ENCODE results near the gene SLC29A3.

Gene SLC29A3

GRCh38 chr10:71325267-71325666 is 6.2 kb downstream of the SLC29A3 start:
- no peak for DNase-seq

DNA sequence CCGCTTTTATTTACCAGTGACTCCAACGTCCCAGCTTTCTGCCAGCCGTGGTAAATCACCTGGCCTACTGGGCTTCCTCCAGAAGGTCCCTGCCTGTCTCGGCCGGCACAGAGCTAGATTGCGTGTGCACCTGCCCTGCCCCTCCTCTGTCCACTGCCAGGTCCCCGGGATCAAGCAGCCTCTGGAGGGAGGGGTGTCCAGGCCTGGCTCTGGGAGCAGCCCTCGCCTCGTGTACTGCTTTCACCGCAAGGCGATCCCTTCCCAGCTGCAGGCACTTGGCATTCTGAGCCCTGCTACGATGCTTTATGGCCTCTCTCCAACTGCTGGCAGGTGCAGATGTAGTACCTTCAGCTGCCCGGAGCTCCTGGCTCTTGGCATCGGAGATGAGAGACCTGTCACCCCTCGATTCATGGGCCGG is 7.4 kb downstream of the SLC29A3 start:
- no peak for DNase-seq

GRCh38 chr10:71330789-71331404 is 11.8 kb downstream of the SLC29A3 start:
- no peak for DNase-seq

DNA sequence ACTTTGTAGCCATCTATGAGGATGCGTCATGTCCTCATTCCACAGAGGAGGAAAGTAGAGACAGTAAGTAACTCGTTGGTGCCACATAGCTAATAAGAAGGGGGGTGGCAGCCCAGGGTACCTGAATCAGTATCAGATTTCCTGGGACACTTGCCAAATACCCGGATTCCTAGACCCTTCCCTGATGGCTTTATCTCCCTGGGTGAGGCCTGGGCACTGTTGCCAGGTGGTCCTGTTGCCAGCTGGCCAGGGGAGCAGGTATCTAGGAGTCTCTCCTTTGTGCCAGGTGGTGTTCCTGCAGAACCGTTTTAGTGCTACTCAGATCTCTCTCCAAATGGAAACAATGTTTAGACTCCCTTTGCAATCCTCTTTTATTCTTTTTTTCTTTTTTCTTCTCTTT is 12.7 kb downstream of the SLC29A3 start:
- no peak for DNase-seq

DNA sequence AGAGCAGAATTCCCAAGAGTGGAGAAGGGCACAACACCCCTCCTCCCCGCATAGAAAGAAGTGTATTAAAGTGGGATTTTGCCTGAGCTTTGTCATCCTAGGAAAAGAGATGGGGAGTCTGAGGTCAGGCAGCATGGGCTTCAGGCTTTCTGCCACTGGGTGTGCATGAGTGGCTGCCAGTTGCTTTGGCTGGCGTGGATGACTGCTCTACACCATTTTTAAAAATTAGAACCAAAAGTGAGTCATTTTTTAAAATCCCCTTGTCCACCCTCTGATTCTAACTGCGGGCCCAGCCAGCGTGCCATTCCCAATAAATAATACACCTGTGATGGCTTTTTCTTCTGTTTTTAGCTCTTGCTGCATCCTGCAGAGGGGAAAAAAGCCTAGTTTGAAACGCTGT is 13.4 kb downstream of the SLC29A3 start:
- DNase-seq, result no peak

DNA sequence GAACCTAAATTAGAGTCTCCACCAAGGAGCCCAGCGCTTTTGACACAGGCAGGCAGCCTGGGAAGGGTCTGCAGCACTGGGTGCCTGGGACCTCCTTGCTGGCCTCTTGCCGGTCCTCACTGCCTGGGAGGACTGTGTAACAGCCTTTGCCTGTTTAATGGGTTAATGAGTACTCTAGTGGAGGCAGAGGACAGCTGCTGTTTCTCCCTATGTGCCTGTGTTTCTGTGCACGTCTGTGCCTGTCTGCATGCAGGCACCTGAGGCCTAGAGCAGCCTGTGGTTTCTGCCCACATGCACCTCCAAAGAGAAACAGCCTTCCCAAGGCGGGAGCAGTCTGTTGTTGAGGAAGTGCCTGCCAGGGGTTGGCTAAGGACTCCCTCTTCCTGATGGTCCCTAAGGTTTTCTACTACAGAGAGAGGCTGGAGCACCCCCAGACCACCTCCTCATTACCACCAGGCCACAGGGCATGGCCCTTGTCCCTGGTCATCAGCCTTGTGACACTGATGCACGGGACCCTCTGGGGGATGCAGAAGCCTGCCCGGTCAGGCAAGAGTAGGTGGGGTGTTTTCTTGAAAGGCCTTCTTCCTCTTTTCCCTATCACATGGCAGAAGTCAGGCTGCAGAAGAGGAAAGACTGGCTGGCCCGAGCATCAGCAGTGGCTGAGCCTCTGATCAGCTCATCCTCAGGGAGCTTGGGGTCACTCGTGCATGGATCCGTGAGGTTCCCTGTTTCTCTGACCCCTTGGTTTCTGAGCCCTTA is 14.2 kb downstream of the SLC29A3 start:
- DNase-seq, result no peak

DNA sequence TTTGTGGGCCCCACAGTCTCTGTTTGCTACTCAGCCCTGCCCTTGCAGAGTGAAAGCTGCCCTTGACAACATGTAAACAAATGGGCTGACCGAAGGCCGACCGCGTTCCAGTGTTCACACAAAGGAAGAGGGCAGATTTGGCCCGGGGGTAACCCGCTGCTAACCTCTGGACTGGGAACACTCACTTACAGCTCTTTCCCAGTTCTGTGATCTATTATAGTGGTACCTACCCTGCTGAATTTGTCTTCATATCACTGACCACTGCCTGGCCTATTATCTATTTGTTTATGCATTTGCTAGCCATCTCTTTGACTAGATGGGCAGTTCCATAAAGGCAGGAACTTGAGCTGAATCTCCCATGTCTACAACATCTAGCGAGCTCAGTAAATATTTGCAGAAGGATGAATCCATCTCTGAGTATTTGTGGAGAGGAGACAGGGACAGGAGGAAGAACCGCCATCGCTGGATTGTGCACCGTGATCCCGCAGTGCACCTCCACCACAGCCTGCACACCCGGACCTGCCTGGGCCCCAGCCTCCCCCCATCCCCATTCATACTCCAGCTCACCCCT is 15.2 kb downstream of the SLC29A3 start:
- DNase-seq, result no peak

- no peak for DNase-seq
Measured at GRCh38 chr10:71335173-71335708, 16.2 kb downstream of the SLC29A3 start.

DNA sequence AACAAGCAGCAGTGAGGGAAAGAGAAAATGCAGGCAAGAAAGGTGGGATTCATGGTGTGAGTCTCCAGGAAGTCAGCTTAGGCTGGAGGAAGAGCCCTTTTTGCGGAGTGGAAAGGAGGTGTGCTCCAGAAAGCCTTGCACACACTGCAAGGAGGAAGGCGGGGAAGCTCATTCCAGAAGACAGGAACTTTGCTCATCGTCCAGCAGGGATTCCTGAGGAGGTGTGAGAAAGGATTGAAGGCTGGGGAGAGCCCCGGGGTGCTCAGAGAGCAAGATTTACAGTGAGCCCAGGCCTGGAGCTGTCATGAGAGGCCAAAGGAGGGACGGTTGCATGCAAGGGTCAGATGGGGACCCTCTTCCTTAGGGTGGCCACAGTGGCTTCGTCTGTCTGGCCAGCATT is 17.6 kb downstream of the SLC29A3 start:
- DNase-seq, result no peak

- no peak for DNase-seq
Measured at GRCh38 chr10:71337219-71337701, 18.2 kb downstream of the SLC29A3 start.

GRCh38 chr10:71338728-71339495 is 19.9 kb downstream of the SLC29A3 start:
- no peak for DNase-seq

GRCh38 chr10:71339796-71340589 is 20.9 kb downstream of the SLC29A3 start:
- DNase-seq, result no peak

DNA sequence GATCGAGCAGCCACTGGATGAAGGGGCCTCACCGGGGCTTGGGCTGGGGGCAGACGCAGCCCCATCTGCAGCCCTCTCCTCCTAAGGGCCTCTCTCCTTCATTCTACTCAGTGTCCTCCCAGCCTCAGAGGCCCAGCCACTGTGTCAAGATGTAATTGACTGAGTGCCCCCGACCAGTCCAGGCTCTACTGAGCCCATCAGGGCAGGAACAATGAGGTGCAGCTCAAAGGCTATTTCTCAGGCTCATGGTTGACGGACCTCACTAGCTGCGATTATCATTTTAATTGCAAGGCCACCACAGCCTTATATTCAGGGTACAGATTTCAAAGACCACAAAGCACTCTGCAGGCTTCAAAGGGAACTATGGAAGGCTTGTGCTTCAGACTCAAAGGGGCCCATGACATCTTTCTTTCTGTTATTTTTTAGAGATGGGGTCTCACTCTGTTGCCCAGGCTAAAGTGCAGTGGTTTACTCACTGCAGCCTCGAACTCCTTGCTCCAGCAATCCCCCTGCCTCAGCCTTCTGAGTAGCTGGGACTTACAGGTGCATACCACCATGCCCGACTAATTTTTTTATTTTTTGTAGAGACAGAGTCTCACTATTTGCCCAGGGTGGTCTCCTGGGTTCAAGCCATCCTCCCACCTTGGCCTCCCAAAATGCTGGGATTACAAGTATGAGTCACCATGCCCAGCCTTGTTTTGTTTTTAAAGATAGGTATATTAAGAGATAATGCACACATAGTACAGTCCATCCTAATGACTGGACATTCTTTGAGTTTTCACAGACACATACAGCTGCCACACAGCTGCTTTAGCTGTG is 23.7 kb downstream of the SLC29A3 start:
- DNase-seq, result no peak

DNA sequence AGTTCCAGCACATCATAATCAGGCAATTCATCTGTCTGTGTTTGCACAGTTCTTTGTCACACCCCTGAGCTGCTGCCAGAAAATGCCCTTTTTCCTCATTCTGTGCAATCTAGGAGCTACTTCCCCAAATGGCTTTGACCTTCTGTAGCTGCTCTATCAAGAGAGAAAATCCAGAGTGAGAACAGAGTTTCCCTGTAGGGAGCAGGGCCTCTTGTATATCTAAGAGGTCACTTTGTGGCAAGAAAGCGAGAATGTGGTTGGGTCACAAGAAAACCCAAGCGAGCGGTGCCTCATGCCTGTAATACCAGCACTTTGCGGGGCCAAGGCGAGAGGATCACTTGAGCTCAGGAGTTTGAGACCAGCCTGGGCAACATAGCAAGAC is 24.3 kb downstream of the SLC29A3 start:
- no peak for DNase-seq

DNA sequence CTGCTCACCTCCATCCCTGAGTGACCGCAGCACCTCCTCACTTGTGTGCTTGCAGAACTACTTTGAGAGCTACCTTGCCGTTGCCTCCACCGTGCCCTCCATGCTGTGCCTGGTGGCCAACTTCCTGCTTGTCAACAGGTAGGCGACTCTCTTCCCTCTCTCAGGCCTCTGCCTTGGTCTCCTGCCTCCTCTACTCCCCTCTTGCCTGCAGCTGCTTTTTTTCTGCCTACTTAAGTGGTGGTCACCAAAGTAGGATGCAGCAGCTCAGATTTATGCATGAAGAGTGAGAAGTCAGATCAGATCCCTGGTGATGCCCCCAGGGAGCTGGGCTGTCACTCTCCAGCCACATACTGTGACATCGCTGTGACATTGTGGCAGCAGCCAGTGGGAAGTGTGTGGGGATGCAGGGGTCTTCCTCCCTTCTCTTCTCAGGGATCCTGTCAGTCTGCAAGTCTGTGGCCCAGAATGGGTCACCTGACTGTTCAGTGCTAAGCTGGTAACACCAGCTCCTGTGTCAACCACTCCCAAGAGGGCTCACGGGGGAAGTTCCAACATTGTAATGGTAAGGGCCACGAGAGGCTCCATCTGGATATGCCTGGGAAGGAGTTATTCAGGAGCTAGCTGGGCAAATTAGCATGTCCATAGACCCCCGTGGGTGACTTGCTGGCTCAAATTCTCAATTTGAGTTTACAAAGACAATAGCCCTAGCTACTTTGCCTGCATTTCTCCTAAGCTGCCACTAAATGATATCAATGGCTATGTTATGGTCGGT is 25.3 kb downstream of the SLC29A3 start:
- DNase-seq, result no peak

DNA sequence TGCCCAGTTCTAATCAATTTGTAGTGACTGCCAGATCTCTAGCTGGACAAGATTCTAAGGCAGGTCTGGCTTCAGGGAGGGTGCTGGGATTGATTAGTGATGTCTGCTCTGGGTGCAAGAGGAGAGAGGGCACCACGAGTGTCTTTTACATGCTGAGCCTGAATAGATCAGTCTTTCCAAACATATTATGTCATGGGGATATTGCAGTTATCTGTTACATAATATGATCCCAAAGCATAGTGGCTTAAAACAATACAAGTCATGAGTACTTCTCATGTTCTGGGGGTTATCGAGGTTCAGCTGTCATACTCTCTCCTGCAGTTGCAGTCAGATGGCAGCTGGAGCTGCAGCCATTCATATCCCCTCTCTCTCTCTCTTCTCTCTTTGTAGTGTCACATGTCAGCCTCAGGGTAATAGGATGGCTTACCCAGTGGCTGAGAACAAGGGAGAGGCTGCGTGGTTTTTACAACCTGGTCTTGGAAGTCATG is 26.0 kb downstream of the SLC29A3 start:
- DNase-seq, result no peak

DNA sequence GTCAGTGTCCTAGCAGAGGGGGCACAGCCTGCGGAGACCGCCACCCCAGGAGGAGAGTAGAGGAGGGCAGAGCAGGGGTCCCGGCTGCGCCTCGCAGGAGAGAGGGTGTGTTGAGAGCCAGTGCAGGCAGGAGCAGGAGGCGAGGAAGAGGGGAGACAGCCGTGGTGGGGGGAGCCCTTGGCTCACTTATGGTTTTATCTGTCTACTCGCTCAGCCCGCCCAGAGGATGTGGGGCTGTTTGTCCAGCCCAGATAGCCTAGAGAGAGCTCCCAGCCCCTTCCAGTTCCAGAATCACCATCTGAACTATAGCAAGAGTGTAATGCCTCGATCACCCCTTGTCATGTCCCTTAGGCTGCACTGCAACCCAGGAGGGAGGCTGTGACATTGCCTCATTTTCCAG is 26.6 kb downstream of the SLC29A3 start:
- no peak for DNase-seq

- DNase-seq, result no peak
Measured at GRCh38 chr10:71346731-71347130, 27.7 kb downstream of the SLC29A3 start.

DNA sequence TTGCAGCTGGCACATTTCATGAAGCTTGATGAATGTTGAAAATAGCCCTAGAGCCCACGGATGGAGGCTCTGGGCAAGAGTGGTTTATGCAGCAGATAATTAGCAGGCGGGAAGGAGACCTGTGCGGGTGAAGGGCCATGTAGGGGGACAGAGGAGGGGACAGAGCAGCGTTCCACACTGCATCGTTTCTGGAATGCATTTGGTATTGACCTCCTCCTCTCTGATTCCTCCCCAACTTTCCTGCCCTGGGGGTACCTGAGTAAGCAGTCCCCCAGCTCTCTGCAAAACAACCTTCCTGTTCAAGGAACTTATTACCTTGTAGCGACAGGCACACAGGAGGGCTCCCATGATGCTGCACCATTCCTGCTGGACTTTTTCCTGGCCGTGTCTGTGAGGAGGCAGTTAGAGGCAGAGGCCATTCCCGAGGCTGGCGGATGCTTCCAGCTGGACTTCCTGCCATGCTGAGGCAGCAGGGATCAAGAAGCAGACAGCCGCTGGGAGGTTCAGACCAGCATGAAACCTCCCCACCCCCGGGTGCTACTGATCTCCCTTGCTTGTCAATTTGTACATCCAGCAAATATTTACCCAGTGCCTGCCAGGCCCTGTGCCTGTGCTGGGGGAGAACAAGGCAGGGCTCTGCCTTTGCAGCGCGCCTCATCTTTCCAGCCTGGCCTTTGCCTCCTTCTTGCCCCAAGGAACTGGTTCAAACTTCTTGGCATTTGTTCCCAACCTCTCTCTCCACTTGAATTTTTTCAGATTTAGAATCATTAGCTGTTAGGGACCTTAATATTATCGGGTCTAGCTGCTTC is 28.7 kb downstream of the SLC29A3 start:
- no peak for DNase-seq

- DNase-seq, result no peak
Measured at GRCh38 chr10:71348850-71349249, 29.8 kb downstream of the SLC29A3 start.

Data from right forelimb (tissue), 1 donor.